Measurements from ENCODE around the gene MAT2A.
"Not testable (repeated sequence)": the region's sequence is repeated elsewhere in the genome, so short reads cannot be mapped to it uniquely, and the experiment has no call there.

DNA sequence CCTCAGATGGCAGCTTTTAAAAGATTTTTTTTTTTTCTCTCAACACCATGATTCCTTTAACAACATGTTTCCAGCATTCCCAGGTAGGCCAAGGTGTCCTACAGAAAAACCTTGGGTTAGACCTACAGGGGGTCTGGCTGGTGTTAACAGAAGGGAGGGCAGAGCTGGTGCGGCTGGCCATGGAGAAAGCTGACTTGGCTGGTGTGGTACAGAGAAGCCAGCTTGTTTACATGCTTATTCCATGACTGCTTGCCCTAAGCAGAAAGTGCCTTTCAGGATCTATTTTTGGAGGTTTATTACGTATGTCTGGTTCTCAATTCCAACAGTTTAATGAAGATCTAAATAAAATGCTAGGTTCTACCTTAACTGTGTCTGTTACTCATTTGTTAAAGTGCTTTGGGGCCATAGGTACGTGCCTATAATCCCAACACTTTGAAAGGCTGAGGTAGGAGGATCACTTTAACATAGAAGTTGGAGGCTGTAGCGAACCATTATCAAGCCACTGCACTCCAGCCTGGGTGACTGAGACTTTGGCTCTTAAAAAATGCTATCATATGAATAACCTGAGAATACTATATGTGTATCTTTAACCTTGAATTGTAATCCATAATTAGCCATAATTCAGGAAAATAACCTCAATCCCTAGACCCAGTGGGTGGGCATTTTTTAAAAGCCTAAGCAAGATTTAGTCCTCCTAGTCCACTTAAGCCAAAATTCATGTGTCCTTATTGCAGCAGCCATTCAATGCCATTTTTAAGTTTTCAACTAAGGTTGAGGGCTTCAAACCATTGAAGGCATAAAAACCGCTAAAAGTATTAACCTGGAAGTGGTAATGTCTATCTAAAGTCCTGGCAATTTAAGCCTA is 6.2 kb downstream of the MAT2A start:
- TF ChIP-seq, protein P1, sequence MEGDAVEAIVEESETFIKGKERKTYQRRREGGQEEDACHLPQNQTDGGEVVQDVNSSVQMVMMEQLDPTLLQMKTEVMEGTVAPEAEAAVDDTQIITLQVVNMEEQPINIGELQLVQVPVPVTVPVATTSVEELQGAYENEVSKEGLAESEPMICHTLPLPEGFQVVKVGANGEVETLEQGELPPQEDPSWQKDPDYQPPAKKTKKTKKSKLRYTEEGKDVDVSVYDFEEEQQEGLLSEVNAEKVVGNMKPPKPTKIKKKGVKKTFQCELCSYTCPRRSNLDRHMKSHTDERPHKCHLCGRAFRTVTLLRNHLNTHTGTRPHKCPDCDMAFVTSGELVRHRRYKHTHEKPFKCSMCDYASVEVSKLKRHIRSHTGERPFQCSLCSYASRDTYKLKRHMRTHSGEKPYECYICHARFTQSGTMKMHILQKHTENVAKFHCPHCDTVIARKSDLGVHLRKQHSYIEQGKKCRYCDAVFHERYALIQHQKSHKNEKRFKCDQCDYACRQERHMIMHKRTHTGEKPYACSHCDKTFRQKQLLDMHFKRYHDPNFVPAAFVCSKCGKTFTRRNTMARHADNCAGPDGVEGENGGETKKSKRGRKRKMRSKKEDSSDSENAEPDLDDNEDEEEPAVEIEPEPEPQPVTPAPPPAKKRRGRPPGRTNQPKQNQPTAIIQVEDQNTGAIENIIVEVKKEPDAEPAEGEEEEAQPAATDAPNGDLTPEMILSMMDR (IDR thresholded peaks at IDR 0.05): not testable (repeated sequence)
- TF ChIP-seq POLR2A, EP300 (IDR thresholded peaks at IDR 0.05): not testable (repeated sequence)

Data from tibial nerve (tissue), 4 donors.